Testis (tissue), 3 donors: ENCODE results near the gene GUK1. TPM values are rescaled to one million over a fixed set of nuclear protein-coding genes. Genes with fewer than 3 reads are reported as not detected.

Experiments
- DNase-seq: peaks from one replicate; pipeline ENCODE4 v3.0.0-alpha.2; 2019
- H3K27ac ChIP-seq, 2 donors: fragments of 200-600 bp; sonication (generic); one replicate each; pipeline ENCODE4 v1.5.1; 2019
- H3K27me3 ChIP-seq: fragments of 200-600 bp; sonication (generic); one replicate; pipeline ENCODE4 v1.5.1; 2019
- H3K36me3 ChIP-seq: fragments of 200-600 bp; sonication (generic); one replicate; pipeline ENCODE4 v1.5.1; 2017; ENCODE audit warnings: low read depth; ENCODE audit errors: missing control alignments
- H3K4me1 ChIP-seq: fragments of 200-600 bp; sonication (generic); one replicate; pipeline ENCODE4 v1.5.1; 2019
- H3K4me3 ChIP-seq, 2 donors: fragments of 200-600 bp; sonication (generic); one replicate each; pipeline ENCODE4 v1.5.1; 2017 to 2019
- H3K9me3 ChIP-seq: fragments of 200-600 bp; sonication (generic); one replicate; pipeline ENCODE4 v1.5.1; 2017
- POLR2A ChIP-seq: fragments of 450-650 bp; IDR thresholded peaks from one replicate; pipeline ENCODE4 v1.6.1; 2017; ENCODE audit warnings: antibody characterized with exemption, mild to moderate bottlenecking, moderate library complexity
- WGBS, 2 donors: methylation state at CpG; one replicate each; pipeline ENCODE4 v1.1.5; 2018; 5-methylcytosine and 5-hydroxymethylcytosine counted together
- intact Hi-C: fragments of 100-400 bp; cut with DNase I; formaldehyde crosslinking; loops from one replicate; pipeline ENCODE4 v1.15.1; 2023; ENCODE audit warnings: low total_unique reads
- polyA plus RNA-seq: library from polyadenylated mRNA; stranded (reverse); fragments of 350-450 nt; fragmentation: Illumina TruSeq; extraction: RNeasy Lipid Tissue Mini Kit (QIAGEN cat#74804); gene quantifications from one replicate; pipeline ENCODE4 v1.2.3, GENCODE V29; 2014; ENCODE audit warnings: low read depth, low replicate concordance; ENCODE audit not compliant: insufficient read depth
- total RNA-seq, 2 donors: library from RNA; depleted of rRNA; stranded (reverse); fragments of >200 nt; gene quantifications; one replicate each; pipeline ENCODE4 v1.2.3, GENCODE V29; 2016
- TF ChIP-seq, protein P1 (sequence below), 3 experiments: fragments of 450-650 bp in 2 of 3; fragments of 200-600 bp in 1 of 3; sonication (generic) in 1 of 3; IDR thresholded peaks; one replicate each; pipeline ENCODE4 v1.5.1; 2016 to 2019; ENCODE audit warnings: antibody characterized with exemption in 3 of 3, mild to moderate bottlenecking in 2 of 3, moderate library complexity in 1 of 3

Gene GUK1
- total and polyA plus RNA-seq, 3 donors from 2014 or later, result 236 to 343 (median 298) TPM

- WGBS, 2 donors, result 94 to 100% methylated on average over 2 of the region's 4 CpGs
- Histone ChIP-seq H3K27ac (no peak overlapping the region), H3K36me3 (no peaks in the 10 kb centered on the region)
These were observed 35.9 kb downstream of the GUK1 start for GRCh38 chr1:228176024-228176395.

GRCh38 chr1:228176461-228177182, 36.5 kb downstream of the GUK1 start:
- TF ChIP-seq POLR2A, result no peak
- TF ChIP-seq, protein P1, sequence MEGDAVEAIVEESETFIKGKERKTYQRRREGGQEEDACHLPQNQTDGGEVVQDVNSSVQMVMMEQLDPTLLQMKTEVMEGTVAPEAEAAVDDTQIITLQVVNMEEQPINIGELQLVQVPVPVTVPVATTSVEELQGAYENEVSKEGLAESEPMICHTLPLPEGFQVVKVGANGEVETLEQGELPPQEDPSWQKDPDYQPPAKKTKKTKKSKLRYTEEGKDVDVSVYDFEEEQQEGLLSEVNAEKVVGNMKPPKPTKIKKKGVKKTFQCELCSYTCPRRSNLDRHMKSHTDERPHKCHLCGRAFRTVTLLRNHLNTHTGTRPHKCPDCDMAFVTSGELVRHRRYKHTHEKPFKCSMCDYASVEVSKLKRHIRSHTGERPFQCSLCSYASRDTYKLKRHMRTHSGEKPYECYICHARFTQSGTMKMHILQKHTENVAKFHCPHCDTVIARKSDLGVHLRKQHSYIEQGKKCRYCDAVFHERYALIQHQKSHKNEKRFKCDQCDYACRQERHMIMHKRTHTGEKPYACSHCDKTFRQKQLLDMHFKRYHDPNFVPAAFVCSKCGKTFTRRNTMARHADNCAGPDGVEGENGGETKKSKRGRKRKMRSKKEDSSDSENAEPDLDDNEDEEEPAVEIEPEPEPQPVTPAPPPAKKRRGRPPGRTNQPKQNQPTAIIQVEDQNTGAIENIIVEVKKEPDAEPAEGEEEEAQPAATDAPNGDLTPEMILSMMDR (IDR thresholded peaks at IDR 0.05), result no peak
- 73 to 87% methylated on average over 11 to 17 of the region's 19 CpGs for WGBS, 2 donors
- Histone ChIP-seq H3K4me1 (peaks cover 21% of the 10 kb centered on the region), H3K36me3 (no peaks in the 10 kb centered on the region), H3K9me3 (no peaks in the 10 kb centered on the region), H3K4me3 (no peak overlapping the region), H3K27me3 (no peaks in the 10 kb centered on the region), H3K27ac (no peak overlapping the region)
- intact Hi-C loops, result no loop called here
- no peak for DNase-seq

More at GRCh38 chr1:228176024-228176395, 35.9 kb downstream of the GUK1 start:
- DNase-seq, result no peak
- Histone ChIP-seq H3K4me1 (peaks cover 21% of the 10 kb centered on the region), H3K27me3 (no peaks in the 10 kb centered on the region), H3K9me3 (no peaks in the 10 kb centered on the region), H3K4me3 (no peak overlapping the region)
- TF ChIP-seq, protein P1 (IDR thresholded peaks at IDR 0.05), result no peak
- TF ChIP-seq POLR2A, result no peak
- intact Hi-C loops, result no loop called here

DNA sequence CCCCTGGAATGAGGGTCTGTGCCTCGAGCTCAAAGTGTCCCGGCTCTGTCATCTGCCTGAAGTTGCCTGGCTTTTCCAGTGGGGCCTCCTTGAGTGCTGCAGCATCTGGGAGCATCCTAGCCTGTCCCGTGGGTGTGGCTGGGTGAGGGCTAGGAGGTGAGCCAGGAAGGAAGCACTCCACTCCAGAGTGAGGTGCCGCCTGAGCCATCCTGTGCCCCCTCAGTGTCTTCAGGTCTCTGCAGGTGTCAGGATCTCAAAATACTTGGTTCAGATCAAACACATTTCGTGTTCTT, 37.0 kb downstream of the GUK1 start:
- WGBS, 2 donors, result 69 to 83% methylated on average over 5 of the region's 5 CpGs
- no peaks in the 10 kb centered on the region for H3K36me3 ChIP-seq
- no peak overlapping the region for H3K4me3 ChIP-seq
- no peak overlapping the region for H3K27ac ChIP-seq
- no peaks in the 10 kb centered on the region for H3K9me3 ChIP-seq
- TF ChIP-seq, protein P1 (IDR thresholded peaks at IDR 0.05), result no peak
- TF ChIP-seq POLR2A, result no peak
- H3K4me1 ChIP-seq, result peaks cover 21% of the 10 kb centered on the region
- no peaks in the 10 kb centered on the region for H3K27me3 ChIP-seq
- intact Hi-C loops, result no loop called here
- no peak for DNase-seq

- DNase-seq, result no peak
- no peak overlapping the region for H3K4me3 ChIP-seq
- no peaks in the 10 kb centered on the region for H3K9me3 ChIP-seq
- no peaks in the 10 kb centered on the region for H3K27me3 ChIP-seq
- no peak for TF ChIP-seq POLR2A
- TF ChIP-seq, protein P1 (IDR thresholded peaks at IDR 0.05), result no peak
- H3K27ac ChIP-seq, result peak overlapping the region; percentile 2 to 69
- peaks cover 21% of the 10 kb centered on the region for H3K4me1 ChIP-seq
- 66 to 78% methylated on average over 12 of the region's 12 CpGs for WGBS, 2 donors
- no peaks in the 10 kb centered on the region for H3K36me3 ChIP-seq
- intact Hi-C loops, result no loop called here
These were observed 37.9 kb downstream of the GUK1 start for GRCh38 chr1:228177721-228178710.
